CD4-positive, alpha-beta memory T cell (primary cell): ENCODE data around the gene FAM156B. TPM values are rescaled to one million over a fixed set of nuclear protein-coding genes. Genes with fewer than 3 reads are reported as not detected.
"Not testable (repeated sequence)": the region's sequence is repeated elsewhere in the genome, so short reads cannot be mapped to it uniquely, and the experiment has no call there.

ENCODE experiments used
- CTCF ChIA-PET: fragments of 350-600 bp; sonication (Branson Sonifier 250); formaldehyde crosslinking; loops from one replicate; lab custom pipeline; 2021; ENCODE audit warnings: inconsistent platforms; ENCODE audit not compliant: partially characterized antibody; lab: Charles Lee
- POLR2A ChIA-PET: fragments of 350-600 bp; sonication (Branson Sonifier 250); formaldehyde crosslinking; loops from one replicate; lab custom pipeline; 2021; ENCODE audit not compliant: partially characterized antibody; lab: Charles Lee
- DNase-seq, 5 donors: peaks; one replicate each; pipeline versions ENCODE4 v3.0.0 to v3.0.0-alpha.2; 2020 to 2022; ENCODE audit warnings: mixed read lengths in 1 of 5
- H3K27ac ChIP-seq: one replicate; pipeline ENCODE4 v1.7.0; 2013; ENCODE audit warnings: low read depth, low read length
- H3K27me3 ChIP-seq: 2 replicates; pipeline ENCODE4 v1.7.0; 2013; ENCODE audit warnings: mild to moderate bottlenecking, low read length, moderate library complexity; ENCODE audit not compliant: insufficient read depth
- H3K36me3 ChIP-seq: 2 replicates; pipeline ENCODE4 v1.7.0; 2013; ENCODE audit warnings: mild to moderate bottlenecking, low read length, moderate library complexity; ENCODE audit not compliant: insufficient read depth
- H3K4me1 ChIP-seq: 2 replicates; pipeline ENCODE4 v1.7.0; 2013; ENCODE audit warnings: mild to moderate bottlenecking, low read length, moderate library complexity; ENCODE audit not compliant: insufficient read depth
- H3K4me3 ChIP-seq, 2 donors: one replicate each; pipeline ENCODE4 v1.7.0; 2013; ENCODE audit warnings: low read length in 2 of 2, mild to moderate bottlenecking in 1 of 2
- H3K9me3 ChIP-seq, 2 donors: one replicate each; pipeline ENCODE4 v1.7.0; 2013; ENCODE audit warnings: low read length in 2 of 2, control low read depth in 1 of 2; ENCODE audit not compliant: control insufficient read depth in 1 of 2
- H3K27ac Mint-ChIP-seq, 7 donors: one replicate each; pipeline ENCODE4 v1.8.0; 2020 to 2021; ENCODE audit warnings: mixed read lengths in 7 of 7, mild to moderate bottlenecking in 6 of 7, inconsistent platforms in 3 of 7, moderate library complexity in 3 of 7
- H3K27me3 Mint-ChIP-seq, 2 donors: one replicate each; pipeline ENCODE4 v1.8.0; 2020 to 2021; ENCODE audit warnings: mixed read lengths in 2 of 2
- H3K36me3 Mint-ChIP-seq, 2 donors: one replicate each; pipeline ENCODE4 v1.8.0; 2020 to 2021; ENCODE audit warnings: mixed read lengths in 2 of 2, inconsistent platforms in 1 of 2, mild to moderate bottlenecking in 1 of 2
- H3K4me1 Mint-ChIP-seq, 4 donors: one replicate each; pipeline ENCODE4 v1.8.0; 2020 to 2021; ENCODE audit warnings: mixed read lengths in 4 of 4, mild to moderate bottlenecking in 1 of 4
- H3K4me3 Mint-ChIP-seq, 8 donors: one replicate each; pipeline ENCODE4 v1.8.0; 2020 to 2021; ENCODE audit warnings: mixed read lengths in 8 of 8, mild to moderate bottlenecking in 7 of 8, moderate library complexity in 6 of 8, inconsistent platforms in 3 of 8
- H3K9me3 Mint-ChIP-seq, 8 donors: one replicate each; pipeline ENCODE4 v1.8.0; 2020 to 2021; ENCODE audit warnings: mixed read lengths in 8 of 8, mild to moderate bottlenecking in 5 of 8, inconsistent platforms in 3 of 8, moderate library complexity in 1 of 8
- intact Hi-C: fragments of 100-400 bp; cut with micrococcal nuclease; formaldehyde crosslinking; loops from one replicate; pipeline ENCODE4 v1.15.1; 2023
- polyA plus RNA-seq, 2 donors: library from polyadenylated mRNA; unstranded; fragments of 300-500 nt; fragmentation: Illumina TruSeq; gene quantifications; one replicate each; pipeline ENCODE4 v1.2.3, GENCODE V29; 2021
- total RNA-seq, 2 experiments: library from RNA; stranded (reverse); gene quantifications; one replicate each; pipeline ENCODE4 v1.2.3, GENCODE V29; 2021

Gene FAM156B
- total and polyA plus RNA-seq, 4 experiments from 2014 or later, result 2.8 to 11.2 (median 5.9) TPM

- H3K9me3 ChIP-seq, POLR2A ChIA-PET, DNase-seq, H3K27ac Mint-ChIP-seq, H3K27me3 Mint-ChIP-seq, H3K36me3 ChIP-seq, H3K4me1 ChIP-seq, intact Hi-C loops, CTCF ChIA-PET, H3K4me3 ChIP-seq, H3K9me3 Mint-ChIP-seq, H3K4me1 Mint-ChIP-seq, H3K27me3 ChIP-seq, H3K36me3 Mint-ChIP-seq, H3K27ac ChIP-seq, H3K4me3 Mint-ChIP-seq: not testable (repeated sequence)
Observed at GRCh38 chrX:52945838-52946494, 48.8 kb downstream of the FAM156B start.

- POLR2A ChIA-PET, H3K27me3 Mint-ChIP-seq, H3K4me1 Mint-ChIP-seq, H3K9me3 Mint-ChIP-seq, DNase-seq, CTCF ChIA-PET, H3K4me1 ChIP-seq, H3K4me3 ChIP-seq, H3K36me3 ChIP-seq, H3K4me3 Mint-ChIP-seq, intact Hi-C loops, H3K27ac Mint-ChIP-seq, H3K27ac ChIP-seq, H3K9me3 ChIP-seq, H3K27me3 ChIP-seq, H3K36me3 Mint-ChIP-seq: not testable (repeated sequence)
Observed at GRCh38 chrX:52947501-52947900, 50.4 kb downstream of the FAM156B start.

- H3K27ac Mint-ChIP-seq, POLR2A ChIA-PET, intact Hi-C loops, H3K9me3 ChIP-seq, H3K36me3 Mint-ChIP-seq, DNase-seq, H3K9me3 Mint-ChIP-seq, H3K36me3 ChIP-seq, H3K4me1 ChIP-seq, H3K27ac ChIP-seq, H3K27me3 Mint-ChIP-seq, CTCF ChIA-PET, H3K4me3 ChIP-seq, H3K4me1 Mint-ChIP-seq, H3K27me3 ChIP-seq, H3K4me3 Mint-ChIP-seq: not testable (repeated sequence)
Observed at GRCh38 chrX:52948265-52948664, 51.1 kb downstream of the FAM156B start.

- H3K27me3 Mint-ChIP-seq, H3K36me3 Mint-ChIP-seq, H3K27me3 ChIP-seq, H3K36me3 ChIP-seq, H3K9me3 Mint-ChIP-seq, H3K4me1 ChIP-seq, intact Hi-C loops, H3K27ac Mint-ChIP-seq, H3K4me1 Mint-ChIP-seq, H3K4me3 ChIP-seq, POLR2A ChIA-PET, H3K27ac ChIP-seq, H3K9me3 ChIP-seq, CTCF ChIA-PET, DNase-seq, H3K4me3 Mint-ChIP-seq: not testable (repeated sequence)
Observed at GRCh38 chrX:52949325-52949724, 52.2 kb downstream of the FAM156B start.

GRCh38 chrX:52949884-52950283 is 52.8 kb downstream of the FAM156B start:
- H3K4me3 Mint-ChIP-seq, H3K9me3 Mint-ChIP-seq, H3K36me3 Mint-ChIP-seq, H3K4me1 ChIP-seq, H3K27me3 ChIP-seq, H3K27ac Mint-ChIP-seq, H3K4me1 Mint-ChIP-seq, H3K27me3 Mint-ChIP-seq, H3K27ac ChIP-seq, intact Hi-C loops, H3K4me3 ChIP-seq, H3K9me3 ChIP-seq, H3K36me3 ChIP-seq, POLR2A ChIA-PET, DNase-seq, CTCF ChIA-PET: not testable (repeated sequence)

Other genes starting within 250 kb of the FAM156B start
- gene SSX7, start 242.4 kb upstream of the FAM156B start, total RNA-seq, result not detected
- gene SSX7, start 242.4 kb upstream of the FAM156B start, polyA plus RNA-seq, result not detected
- not detected for gene SSX2, start 190.2 kb upstream of the FAM156B start, total RNA-seq
- not detected for gene SSX2, start 190.2 kb upstream of the FAM156B start, polyA plus RNA-seq
- not detected for gene SSX2B, start 146.1 kb upstream of the FAM156B start, total RNA-seq
- not detected for gene SSX2B, start 146.1 kb upstream of the FAM156B start, polyA plus RNA-seq
- gene SPANXN5, start 99.9 kb upstream of the FAM156B start, total RNA-seq, result not detected
- gene SPANXN5, start 99.9 kb upstream of the FAM156B start, polyA plus RNA-seq, result not detected
- not detected for gene XAGE5, start 86.0 kb upstream of the FAM156B start, total RNA-seq
- not detected for gene XAGE5, start 86.0 kb upstream of the FAM156B start, polyA plus RNA-seq
- not detected for gene XAGE3, start 29.2 kb upstream of the FAM156B start, total RNA-seq
- gene XAGE3, start 29.2 kb upstream of the FAM156B start, polyA plus RNA-seq, result not detected
- 10 to 100 TPM; 16.6 to 17.3 TPM for gene FAM156A, start 61.2 kb downstream of the FAM156B start, total RNA-seq
- 1 to 10 TPM; 3.2 to 3.8 TPM for gene FAM156A, start 61.2 kb downstream of the FAM156B start, polyA plus RNA-seq
- gene GPR173, start 151.5 kb downstream of the FAM156B start, total RNA-seq, result not detected
- gene GPR173, start 151.5 kb downstream of the FAM156B start, polyA plus RNA-seq, result not detected
- gene TSPYL2, start 185.0 kb downstream of the FAM156B start, total RNA-seq, result 100 to 1,000 TPM; 159 to 163 TPM
- gene TSPYL2, start 185.0 kb downstream of the FAM156B start, polyA plus RNA-seq, result 10 to 100 TPM; 10.0 to 24.4 TPM
- gene KANTR, start 196.8 kb downstream of the FAM156B start, total RNA-seq, result 10 to 100 TPM; 19.9 to 23.4 TPM
- gene KANTR, start 196.8 kb downstream of the FAM156B start, polyA plus RNA-seq, result 1 to 10 TPM; 1.6 to 3.4 TPM